HG02642 (cell line): Measurements from ENCODE around the gene DPY19L2.
"Not testable (repeated sequence)": the region's sequence is repeated elsewhere in the genome, so short reads cannot be mapped to it uniquely, and the experiment has no call there.

Experiments used
- ATAC-seq: cut with Tn5 transposase; IDR thresholded peaks from one replicate; pipeline ENCODE4 v1.9.1; 2021; ENCODE audit warnings: mild to moderate bottlenecking; ENCODE audit not compliant: unreplicated experiment, poor library complexity

Gene DPY19L2

GRCh38 chr12:63545298-63545916 is 122.9 kb downstream of the DPY19L2 start:
- not testable (repeated sequence) for ATAC-seq

DNA sequence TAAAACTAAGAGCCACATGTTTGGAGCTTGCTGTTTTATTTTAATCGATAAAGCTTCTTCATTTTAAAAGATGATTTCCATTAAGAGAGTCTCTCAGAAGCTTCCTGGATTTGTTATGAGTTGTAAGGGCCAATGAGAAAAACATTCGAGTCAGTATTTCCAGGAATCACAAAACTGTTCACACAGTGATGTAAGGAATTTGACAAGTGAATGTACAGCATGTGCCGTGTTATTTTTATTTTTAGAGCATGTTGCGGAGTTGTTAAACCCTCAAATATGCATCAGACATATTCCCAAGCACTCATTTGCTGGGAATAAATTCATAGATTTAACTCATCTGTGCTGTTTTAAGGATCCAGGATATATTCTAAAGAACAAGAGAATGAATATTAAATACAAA is 129.6 kb downstream of the DPY19L2 start:
- ATAC-seq: not testable (repeated sequence)

DNA sequence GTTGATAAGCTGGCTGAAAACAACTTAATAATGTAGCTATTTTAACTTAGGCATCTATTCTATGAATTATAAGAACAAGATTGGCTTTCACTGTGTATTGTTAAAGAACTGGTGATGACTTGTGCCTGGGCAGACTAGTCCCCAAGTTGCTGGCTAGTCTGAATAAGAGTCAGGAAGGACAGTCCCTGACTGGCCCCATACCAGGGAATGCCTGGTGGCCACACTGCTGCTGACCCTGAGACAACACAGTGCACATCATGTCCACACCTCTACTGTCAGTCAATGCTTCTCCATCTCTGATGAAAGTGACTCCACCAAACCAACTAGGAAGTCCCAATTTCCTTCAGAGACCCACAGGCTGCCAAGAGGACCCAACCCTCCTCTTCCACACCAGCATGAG is 130.5 kb downstream of the DPY19L2 start:
- ATAC-seq: not testable (repeated sequence)

DNA sequence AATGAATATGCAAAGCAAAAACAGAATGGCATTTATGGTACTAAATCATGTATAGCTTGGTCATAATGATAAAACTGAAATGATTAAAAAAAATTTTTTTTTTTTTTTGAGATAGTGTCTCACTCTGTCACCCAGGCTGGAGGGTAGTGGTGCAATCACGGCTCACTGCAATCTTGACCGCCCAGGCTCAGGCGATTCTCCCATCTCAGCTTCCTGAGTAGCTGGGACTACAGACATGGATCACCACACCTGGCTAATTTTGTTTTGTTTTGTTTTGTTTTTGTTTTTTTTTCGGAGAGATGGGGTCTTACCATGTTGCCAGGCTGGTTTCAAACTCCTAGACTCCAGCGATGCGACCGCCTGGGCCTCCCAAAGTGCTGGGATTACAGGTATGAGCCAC is 138.7 kb downstream of the DPY19L2 start:
- ATAC-seq: not testable (repeated sequence)

DNA sequence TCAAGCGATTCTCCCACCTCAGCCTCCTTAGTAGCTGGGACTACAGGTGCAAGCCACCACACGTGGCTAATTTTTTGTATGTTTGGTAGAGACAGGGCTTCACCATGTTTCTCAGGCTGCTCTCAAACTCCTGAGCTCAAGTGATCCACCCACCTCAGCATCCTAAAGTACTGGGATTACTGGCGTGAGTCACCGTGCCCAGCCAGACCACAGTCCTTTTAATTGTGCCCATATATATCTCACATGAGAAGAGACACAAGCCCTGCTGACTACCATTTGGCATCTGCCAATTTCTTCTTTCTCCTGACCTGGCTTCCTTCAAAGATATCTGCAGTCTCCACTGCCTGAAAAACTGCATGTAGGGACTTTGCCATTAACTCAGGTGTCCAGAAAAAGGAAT is 142.5 kb downstream of the DPY19L2 start:
- no peak for ATAC-seq

DNA sequence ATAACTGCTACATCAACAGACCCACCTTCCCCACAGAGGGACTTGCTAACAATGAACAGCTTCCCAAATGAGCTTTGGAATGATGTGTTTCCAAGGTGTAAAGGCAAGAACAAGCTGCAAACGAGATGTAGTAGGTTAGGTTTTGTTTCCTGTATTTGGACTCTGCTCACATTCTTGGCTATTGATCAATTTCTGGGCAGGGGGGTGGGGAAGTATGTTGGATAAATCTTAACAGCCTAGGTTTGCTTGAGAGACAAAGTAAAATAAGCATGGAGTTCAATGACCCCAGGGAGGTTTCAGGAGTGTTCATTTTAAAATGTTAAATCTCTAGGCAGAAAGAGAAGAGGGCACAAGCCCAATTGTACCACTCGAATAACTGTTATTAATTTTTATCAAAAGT is 146.6 kb downstream of the DPY19L2 start:
- ATAC-seq: no peak
